ENCODE results near the gene N4BP3. TPM values are rescaled to one million over a fixed set of nuclear protein-coding genes. Genes with fewer than 3 reads are reported as not detected.
"Not testable (repeated sequence)": the region's sequence is repeated elsewhere in the genome, so short reads cannot be mapped to it uniquely, and the experiment has no call there.

Gene N4BP3
- total and polyA plus RNA-seq, 7 donors, result 0.69 to 3.0 (median 1.4) TPM

GRCh38 chr5:178085316-178085715 is 28.0 kb upstream of the N4BP3 start:
- Histone ChIP-seq H3K36me3 (no peaks in the 10 kb centered on the region), H3K9me3 (no peaks in the 10 kb centered on the region), H3K27ac (no peak overlapping the region), H3K4me3 (no peak overlapping the region), H3K27me3 (peaks cover 3 to 19% (median 7%) of the 10 kb centered on the region in 3 donors), H3K4me1 (no peaks in the 10 kb centered on the region)
- intact Hi-C loops (cut with DNase I), result no loop called here
- no peak for TF ChIP-seq POLR2A (IDR thresholded peaks at IDR 0.05)
- no peak for TF ChIP-seq EP300 (IDR thresholded peaks at IDR 0.05)
- TF ChIP-seq CTCF (IDR thresholded peaks at IDR 0.05), result no peak
- no peak for TF ChIP-seq POLR2AphosphoS5 (IDR thresholded peaks at IDR 0.05)
- no peak for DNase-seq
- 44 to 68% methylated on average over 6 of the region's 6 CpGs for WGBS, 2 donors

GRCh38 chr5:178086266-178086665 is 27.1 kb upstream of the N4BP3 start:
- Histone ChIP-seq H3K27ac (no peak overlapping the region), H3K9me3 (no peaks in the 10 kb centered on the region), H3K27me3 (peaks cover 3 to 19% (median 7%) of the 10 kb centered on the region in 3 donors), H3K4me1 (no peaks in the 10 kb centered on the region), H3K36me3 (no peaks in the 10 kb centered on the region), H3K4me3 (no peak overlapping the region)
- no peak for DNase-seq
- 47 to 56% methylated on average over 25 of the region's 25 CpGs for WGBS, 2 donors
- intact Hi-C loops (cut with DNase I), result no loop called here
- TF ChIP-seq CTCF (IDR thresholded peaks at IDR 0.05) (no peak), POLR2A (IDR thresholded peaks at IDR 0.05) (no peak), POLR2AphosphoS5 (IDR thresholded peaks at IDR 0.05) (no peak), EP300 (IDR thresholded peaks at IDR 0.05) (no peak)

GRCh38 chr5:178087199-178087598 is 26.1 kb upstream of the N4BP3 start:
- H3K27ac ChIP-seq; H3K4me1 ChIP-seq; H3K36me3 ChIP-seq; intact Hi-C loops (cut with DNase I); H3K9me3 ChIP-seq; DNase-seq; H3K4me3 ChIP-seq: not testable (repeated sequence)
- 25 to 66% methylated on average over 5 of the region's 5 CpGs for whole genome bisulfite sequencing, 2 donors
- peaks cover 3 to 19% (median 7%) of the 10 kb centered on the region in 3 donors for H3K27me3 ChIP-seq

- Histone ChIP-seq H3K27me3 (peaks cover 3 to 19% (median 7%) of the 10 kb centered on the region in 3 donors), H3K27ac (no peak overlapping the region), H3K36me3 (no peaks in the 10 kb centered on the region), H3K9me3 (no peaks in the 10 kb centered on the region), H3K4me1 (no peaks in the 10 kb centered on the region), H3K4me3 (no peak overlapping the region)
- 84 to 86% methylated on average over 6 of the region's 6 CpGs for WGBS, 2 donors
- DNase-seq, result no peak
- no peak for TF ChIP-seq POLR2A (IDR thresholded peaks at IDR 0.05)
- intact Hi-C loops (cut with DNase I), result no loop called here
Observed at GRCh38 chr5:178090856-178091255, 22.5 kb upstream of the N4BP3 start.

- no peak overlapping the region for H3K27ac ChIP-seq
- no peaks in the 10 kb centered on the region for H3K36me3 ChIP-seq
- no peak for TF ChIP-seq POLR2AphosphoS5 (IDR thresholded peaks at IDR 0.05)
- TF ChIP-seq EP300 (IDR thresholded peaks at IDR 0.05), result no peak
- no peak for TF ChIP-seq CTCF (IDR thresholded peaks at IDR 0.05)
- no peak for TF ChIP-seq POLR2A (IDR thresholded peaks at IDR 0.05)
- H3K27me3 ChIP-seq, result peaks cover 0 to 8% (median 0%) of the 10 kb centered on the region in 3 donors
- H3K9me3 ChIP-seq, result no peaks in the 10 kb centered on the region
- no peak for DNase-seq
- no peaks in the 10 kb centered on the region for H3K4me1 ChIP-seq
- intact Hi-C loops (cut with DNase I), result no loop called here
- 61 to 63% methylated on average over 2 of the region's 2 CpGs for WGBS, 2 donors
- no peak overlapping the region for H3K4me3 ChIP-seq
Observed at GRCh38 chr5:178093134-178093533, 20.2 kb upstream of the N4BP3 start.

- Histone ChIP-seq H3K27me3 (peaks cover 0 to 8% (median 0%) of the 10 kb centered on the region in 3 donors), H3K36me3 (no peaks in the 10 kb centered on the region), H3K4me3 (no peak overlapping the region), H3K27ac (no peak overlapping the region), H3K4me1 (no peaks in the 10 kb centered on the region), H3K9me3 (no peaks in the 10 kb centered on the region)
- 70 to 75% methylated on average over 9 of the region's 9 CpGs for WGBS, 2 donors
- no peak for TF ChIP-seq POLR2A (IDR thresholded peaks at IDR 0.05)
- no peak for TF ChIP-seq EP300 (IDR thresholded peaks at IDR 0.05)
- TF ChIP-seq POLR2AphosphoS5 (IDR thresholded peaks at IDR 0.05), result no peak
- TF ChIP-seq CTCF (IDR thresholded peaks at IDR 0.05), result no peak
- intact Hi-C loops (cut with DNase I), result no loop called here
- no peak for DNase-seq
Observed at GRCh38 chr5:178094345-178094744, 19.0 kb upstream of the N4BP3 start.
